Measurements from ENCODE around the gene NKD1.

The NKD1 gene

GRCh38 chr16:50630394-50631020 is 82.3 kb downstream of the NKD1 start:
- no peak overlapping the region for H3K4me3 Mint-ChIP-seq
- H3K4me1 Mint-ChIP-seq (ENCODE audit: low read depth) = peaks cover 19% of the 10 kb centered on the region
- H3K9me3 Mint-ChIP-seq = no peaks in the 10 kb centered on the region
- H3K27ac Mint-ChIP-seq = no peak overlapping the region
- H3K36me3 Mint-ChIP-seq (ENCODE audit: low read depth) = peaks cover 3% of the 10 kb centered on the region
- no peaks in the 10 kb centered on the region for H3K27me3 Mint-ChIP-seq

GRCh38 chr16:50631249-50631984 is 83.2 kb downstream of the NKD1 start:
- H3K4me3 Mint-ChIP-seq = no peak overlapping the region
- no peaks in the 10 kb centered on the region for H3K9me3 Mint-ChIP-seq
- H3K36me3 Mint-ChIP-seq (ENCODE audit: low read depth) = peaks cover 3% of the 10 kb centered on the region
- no peaks in the 10 kb centered on the region for H3K27me3 Mint-ChIP-seq
- H3K27ac Mint-ChIP-seq = no peak overlapping the region
- peaks cover 15% of the 10 kb centered on the region for H3K4me1 Mint-ChIP-seq (ENCODE audit: low read depth)

- Mint-ChIP-seq H3K27me3 (no peaks in the 10 kb centered on the region), H3K27ac (no peak overlapping the region), H3K36me3 (ENCODE audit: low read depth) (peaks cover 3% of the 10 kb centered on the region), H3K4me1 (ENCODE audit: low read depth) (peaks cover 8% of the 10 kb centered on the region), H3K4me3 (no peak overlapping the region), H3K9me3 (no peaks in the 10 kb centered on the region)
Observed at GRCh38 chr16:50631985-50632576, 83.9 kb downstream of the NKD1 start.

- Mint-ChIP-seq H3K27ac (no peak overlapping the region), H3K27me3 (no peaks in the 10 kb centered on the region), H3K4me1 (ENCODE audit: low read depth) (no peaks in the 10 kb centered on the region), H3K9me3 (no peaks in the 10 kb centered on the region), H3K36me3 (ENCODE audit: low read depth) (peaks cover 3% of the 10 kb centered on the region), H3K4me3 (no peak overlapping the region)
Observed at GRCh38 chr16:50632927-50633800, 85.0 kb downstream of the NKD1 start.

GRCh38 chr16:50634090-50634489 is 85.9 kb downstream of the NKD1 start:
- H3K36me3 Mint-ChIP-seq (ENCODE audit: low read depth) = peaks cover 3% of the 10 kb centered on the region
- no peaks in the 10 kb centered on the region for H3K9me3 Mint-ChIP-seq
- no peak overlapping the region for H3K27ac Mint-ChIP-seq
- H3K4me1 Mint-ChIP-seq (ENCODE audit: low read depth) = no peaks in the 10 kb centered on the region
- H3K27me3 Mint-ChIP-seq = no peaks in the 10 kb centered on the region
- no peak overlapping the region for H3K4me3 Mint-ChIP-seq

GRCh38 chr16:50634947-50635346 is 86.8 kb downstream of the NKD1 start:
- no peaks in the 10 kb centered on the region for H3K4me1 Mint-ChIP-seq (ENCODE audit: low read depth)
- no peak overlapping the region for H3K4me3 Mint-ChIP-seq
- no peaks in the 10 kb centered on the region for H3K9me3 Mint-ChIP-seq
- H3K27ac Mint-ChIP-seq = no peak overlapping the region
- H3K27me3 Mint-ChIP-seq = no peaks in the 10 kb centered on the region
- peaks cover 3% of the 10 kb centered on the region for H3K36me3 Mint-ChIP-seq (ENCODE audit: low read depth)

GRCh38 chr16:50635505-50636392 is 87.6 kb downstream of the NKD1 start:
- no peaks in the 10 kb centered on the region for H3K9me3 Mint-ChIP-seq
- no peaks in the 10 kb centered on the region for H3K4me1 Mint-ChIP-seq (ENCODE audit: low read depth)

GRCh38 chr16:50636753-50637374 is 88.7 kb downstream of the NKD1 start:
- no peaks in the 10 kb centered on the region for H3K9me3 Mint-ChIP-seq
- H3K27ac Mint-ChIP-seq = no peak overlapping the region
- no peaks in the 10 kb centered on the region for H3K27me3 Mint-ChIP-seq
- H3K36me3 Mint-ChIP-seq (ENCODE audit: low read depth) = peaks cover 3% of the 10 kb centered on the region
- no peak overlapping the region for H3K4me3 Mint-ChIP-seq
- H3K4me1 Mint-ChIP-seq (ENCODE audit: low read depth) = no peaks in the 10 kb centered on the region

More at GRCh38 chr16:50635505-50636392, 87.6 kb downstream of the NKD1 start:
- Mint-ChIP-seq H3K4me3 (no peak overlapping the region), H3K27me3 (no peaks in the 10 kb centered on the region), H3K27ac (no peak overlapping the region), H3K36me3 (ENCODE audit: low read depth) (peaks cover 3% of the 10 kb centered on the region)

GRCh38 chr16:50637716-50638602 is 89.8 kb downstream of the NKD1 start:
- no peak overlapping the region for H3K4me3 Mint-ChIP-seq
- H3K27me3 Mint-ChIP-seq = no peaks in the 10 kb centered on the region
- H3K36me3 Mint-ChIP-seq (ENCODE audit: low read depth) = peaks cover 3% of the 10 kb centered on the region
- H3K9me3 Mint-ChIP-seq = no peaks in the 10 kb centered on the region
- H3K4me1 Mint-ChIP-seq (ENCODE audit: low read depth) = no peaks in the 10 kb centered on the region
- H3K27ac Mint-ChIP-seq = no peak overlapping the region

- H3K27ac Mint-ChIP-seq = no peak overlapping the region
- no peaks in the 10 kb centered on the region for H3K27me3 Mint-ChIP-seq
- H3K4me1 Mint-ChIP-seq (ENCODE audit: low read depth) = no peaks in the 10 kb centered on the region
- H3K9me3 Mint-ChIP-seq = no peaks in the 10 kb centered on the region
- peaks cover 3% of the 10 kb centered on the region for H3K36me3 Mint-ChIP-seq (ENCODE audit: low read depth)
- H3K4me3 Mint-ChIP-seq = no peak overlapping the region
Observed at GRCh38 chr16:50638816-50639670, 90.8 kb downstream of the NKD1 start.

- H3K27me3 Mint-ChIP-seq = no peaks in the 10 kb centered on the region
- no peaks in the 10 kb centered on the region for H3K4me1 Mint-ChIP-seq (ENCODE audit: low read depth)
- no peaks in the 10 kb centered on the region for H3K36me3 Mint-ChIP-seq (ENCODE audit: low read depth)
- H3K4me3 Mint-ChIP-seq = no peak overlapping the region
- H3K9me3 Mint-ChIP-seq = no peaks in the 10 kb centered on the region
- H3K27ac Mint-ChIP-seq = no peak overlapping the region
Observed at GRCh38 chr16:50640391-50640790, 92.2 kb downstream of the NKD1 start.
